ENCODE data around the gene CD22. TPM values are rescaled to one million over a fixed set of nuclear protein-coding genes. Genes with fewer than 3 reads are reported as not detected.

The CD22 gene
- total RNA-seq, 3 donors from 2014 or later = 0.33 to 7.8 (median 4.8) TPM

DNA sequence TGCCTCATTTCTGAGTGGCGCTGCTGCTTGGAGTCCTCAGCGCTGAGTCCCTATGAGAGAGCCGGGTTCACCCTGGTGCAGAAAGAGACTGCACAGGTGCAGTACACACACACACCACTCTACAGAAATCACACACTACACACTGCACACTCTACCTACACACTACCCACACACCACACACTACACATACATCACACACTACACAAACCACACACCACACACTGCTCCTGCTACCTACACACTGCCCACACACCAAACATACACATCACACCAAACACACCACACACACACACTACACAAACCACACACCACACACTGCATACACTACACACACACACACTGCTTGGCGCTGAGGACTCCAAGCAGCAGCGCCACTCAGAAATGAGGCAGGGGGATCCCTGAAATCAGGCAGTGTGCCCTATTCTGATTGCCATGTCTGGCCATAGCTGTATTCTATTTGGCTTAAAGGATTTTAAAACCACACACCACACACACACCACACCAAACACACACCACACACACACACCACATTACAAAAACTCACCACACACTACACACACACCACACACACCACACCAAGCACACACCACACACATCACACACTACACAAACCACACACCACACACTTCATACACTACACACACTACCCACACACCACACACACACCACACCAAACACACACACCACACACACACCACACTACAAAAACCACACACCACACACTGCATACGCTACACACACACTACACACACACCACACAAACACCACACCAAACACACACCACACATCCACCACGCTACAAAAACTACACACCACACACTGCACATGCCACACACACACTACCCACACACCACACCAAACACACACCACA lies 32.1 kb upstream of the CD22 start:
- Histone ChIP-seq H3K27ac (no peak overlapping the region), H3K9me3 (no peaks in the 10 kb centered on the region), H3K27me3 (peaks cover 0 to 9% of the 10 kb centered on the region in 2 donors), H3K4me1 (no peaks in the 10 kb centered on the region), H3K4me3 (no peak overlapping the region), H3K36me3 (no peaks in the 10 kb centered on the region)
- DNase-seq (ENCODE audit: low spot score in 2 of 2) = no peak
- intact Hi-C loops (cut with DNase I; ENCODE audit: low total_unique reads) = no loop called here
- TF ChIP-seq CTCF (IDR thresholded peaks at IDR 0.05) = no peak
- TF ChIP-seq POLR2A (IDR thresholded peaks at IDR 0.05) = no peak
- no peak for TF ChIP-seq POLR2AphosphoS5 (IDR thresholded peaks at IDR 0.05)

- no peak overlapping the region for H3K4me3 ChIP-seq
- peaks cover 0 to 3% of the 10 kb centered on the region in 2 donors for H3K27me3 ChIP-seq
- no peak for DNase-seq (ENCODE audit: low spot score in 2 of 2)
- no peak overlapping the region for H3K27ac ChIP-seq
- no peaks in the 10 kb centered on the region for H3K36me3 ChIP-seq
- TF ChIP-seq POLR2AphosphoS5 (IDR thresholded peaks at IDR 0.05) = no peak
- TF ChIP-seq CTCF (IDR thresholded peaks at IDR 0.05) = no peak
- no peak for TF ChIP-seq POLR2A (IDR thresholded peaks at IDR 0.05)
- no peaks in the 10 kb centered on the region for H3K9me3 ChIP-seq
- H3K4me1 ChIP-seq = no peaks in the 10 kb centered on the region
- intact Hi-C loops (cut with DNase I; ENCODE audit: low total_unique reads) = no loop called here
These were observed 31.5 kb upstream of the CD22 start for GRCh38 chr19:35297515-35297848.

GRCh38 chr19:35297922-35298321 lies 31.1 kb upstream of the CD22 start:
- intact Hi-C loops (cut with DNase I; ENCODE audit: low total_unique reads) = no loop called here
- Histone ChIP-seq H3K4me3 (no peak overlapping the region), H3K36me3 (no peaks in the 10 kb centered on the region), H3K9me3 (no peaks in the 10 kb centered on the region), H3K27ac (no peak overlapping the region), H3K27me3 (peaks cover 0 to 3% of the 10 kb centered on the region in 2 donors), H3K4me1 (no peaks in the 10 kb centered on the region)
- no peak for DNase-seq (ENCODE audit: low spot score in 2 of 2)
- TF ChIP-seq CTCF (IDR thresholded peaks at IDR 0.05) = no peak
- TF ChIP-seq POLR2AphosphoS5 (IDR thresholded peaks at IDR 0.05) = no peak
- TF ChIP-seq POLR2A (IDR thresholded peaks at IDR 0.05) = no peak

DNA sequence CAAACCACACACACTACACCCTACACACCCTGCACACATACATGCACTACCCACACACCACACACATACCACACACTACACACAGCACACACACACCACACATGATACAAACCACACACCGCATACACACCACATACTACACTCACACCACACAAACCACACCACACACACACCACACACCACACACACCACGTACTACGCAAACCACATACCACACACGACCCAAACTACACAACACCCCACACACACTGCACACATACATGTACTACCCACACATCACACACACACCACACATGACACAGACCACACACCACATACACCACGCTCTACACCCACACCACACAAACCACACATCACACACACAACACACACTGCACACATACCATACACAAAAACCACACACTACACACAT lies 30.4 kb upstream of the CD22 start:
- Histone ChIP-seq H3K27me3 (no peaks in the 10 kb centered on the region), H3K4me1 (no peaks in the 10 kb centered on the region), H3K27ac (no peak overlapping the region), H3K36me3 (no peaks in the 10 kb centered on the region), H3K9me3 (no peaks in the 10 kb centered on the region), H3K4me3 (no peak overlapping the region)
- intact Hi-C loops (cut with DNase I; ENCODE audit: low total_unique reads) = no loop called here
- TF ChIP-seq POLR2AphosphoS5 (IDR thresholded peaks at IDR 0.05) (no peak), CTCF (IDR thresholded peaks at IDR 0.05) (no peak), POLR2A (IDR thresholded peaks at IDR 0.05) (no peak)
- DNase-seq (ENCODE audit: low spot score in 2 of 2) = no peak

- Histone ChIP-seq H3K4me3 (no peak overlapping the region), H3K4me1 (no peaks in the 10 kb centered on the region), H3K27me3 (no peaks in the 10 kb centered on the region), H3K36me3 (no peaks in the 10 kb centered on the region), H3K27ac (no peak overlapping the region), H3K9me3 (no peaks in the 10 kb centered on the region)
- intact Hi-C loops (cut with DNase I; ENCODE audit: low total_unique reads) = no loop called here
- DNase-seq (ENCODE audit: low spot score in 2 of 2) = no peak
- no peak for TF ChIP-seq POLR2A (IDR thresholded peaks at IDR 0.05)
- no peak for TF ChIP-seq CTCF (IDR thresholded peaks at IDR 0.05)
- no peak for TF ChIP-seq POLR2AphosphoS5 (IDR thresholded peaks at IDR 0.05)
These were observed 29.3 kb upstream of the CD22 start for GRCh38 chr19:35299523-35300338.

Measured in breast epithelium (tissue), 4 donors.